Keratinocyte (primary cell): Measurements from ENCODE around the gene PCDHGB1. TPM values are rescaled to one million over a fixed set of nuclear protein-coding genes. Genes with fewer than 3 reads are reported as not detected.

Experiments
- DNase-seq: peaks from one replicate; pipeline ENCODE4 v3.0.0-alpha.2; 2011; ENCODE audit warnings: low read depth, missing footprints, low spot score
- FAIRE-seq: peaks from 2 replicates; lab custom pipeline; 2011; peaks lifted over from hg19 to GRCh38; lab: Jason Lieb, UNC
- H2AFZ ChIP-seq: 2 replicates; pipeline ENCODE4 v1.6.0; 2012; ENCODE audit warnings: low read length, control low read depth, inconsistent platforms; ENCODE audit not compliant: control insufficient read depth
- H3K27ac ChIP-seq: 2 replicates; pipeline ENCODE4 v1.5.1; 2011; ENCODE audit warnings: low read length; ENCODE audit not compliant: control insufficient read depth, insufficient read depth
- H3K27me3 ChIP-seq: 3 replicates; pipeline ENCODE4 v1.6.0; 2011; ENCODE audit warnings: low read length; ENCODE audit not compliant: control insufficient read depth, insufficient read depth; ENCODE audit errors: extremely low read depth
- H3K36me3 ChIP-seq, 2 experiments: 2 replicates in 1 of 2; 3 replicates in 1 of 2; pipeline ENCODE4 v1.5.1; 2011; ENCODE audit warnings: low read length in 2 of 2, mild to moderate bottlenecking in 1 of 2; ENCODE audit not compliant: control insufficient read depth in 2 of 2, insufficient read depth in 2 of 2; ENCODE audit errors: extremely low read depth in 1 of 2
- H3K4me1 ChIP-seq: 3 replicates; pipeline ENCODE4 v1.5.1; 2011; ENCODE audit warnings: low read length; ENCODE audit not compliant: control insufficient read depth, insufficient read depth; ENCODE audit errors: extremely low read depth
- H3K4me2 ChIP-seq: 3 replicates; pipeline ENCODE4 v1.6.0; 2011; ENCODE audit warnings: low read depth, low read length; ENCODE audit not compliant: control insufficient read depth, insufficient read depth; ENCODE audit errors: extremely low read depth
- H3K4me3 ChIP-seq, 3 experiments: fragments of 200-600 bp in 1 of 3; sonication (generic) in 1 of 3; 2 replicates in 2 of 3; 3 replicates in 1 of 3; pipeline ENCODE4 v1.5.1; 2011 to 2016; ENCODE audit warnings: low read length in 3 of 3, mild to moderate bottlenecking in 3 of 3, control low read depth in 2 of 3, inconsistent platforms in 1 of 3, low read depth in 1 of 3, mixed read lengths in 1 of 3, mixed run types in 1 of 3, moderate library complexity in 1 of 3; ENCODE audit not compliant: control insufficient read depth in 2 of 3, insufficient read depth in 2 of 3; ENCODE audit errors: extremely low read depth in 1 of 3
- H3K79me2 ChIP-seq: 2 replicates; pipeline ENCODE4 v1.6.0; 2012; ENCODE audit warnings: low read length; ENCODE audit not compliant: control insufficient read depth, insufficient read depth
- H3K9ac ChIP-seq: 3 replicates; pipeline ENCODE4 v1.6.0; 2011; ENCODE audit warnings: low read length; ENCODE audit not compliant: control insufficient read depth, insufficient read depth; ENCODE audit errors: extremely low read depth
- H3K9me1 ChIP-seq: 3 replicates; pipeline ENCODE4 v1.6.0; 2011; ENCODE audit warnings: low read length; ENCODE audit not compliant: control insufficient read depth, insufficient read depth; ENCODE audit errors: extremely low read depth
- H3K9me3 ChIP-seq: 2 replicates; pipeline ENCODE4 v1.5.1; 2012; ENCODE audit warnings: low read depth, low read length; ENCODE audit not compliant: control insufficient read depth
- H4K20me1 ChIP-seq: 3 replicates; pipeline ENCODE4 v1.6.0; 2011; ENCODE audit warnings: low read length; ENCODE audit not compliant: control insufficient read depth, insufficient read depth; ENCODE audit errors: extremely low read depth
- EZH2 ChIP-seq: IDR thresholded peaks from one replicate; pipeline ENCODE4 v1.6.1; 2012; ENCODE audit warnings: inconsistent platforms, mild to moderate bottlenecking, low read length, moderate library complexity
- dilution Hi-C: fragments of 300-500 bp; cut with MboI; formaldehyde crosslinking; loops from one replicate; pipeline ENCODE4 v1.7.0; 2020; ENCODE audit warnings: low sequenced_read_pairs; ENCODE audit not compliant: extremely low pct_ligation_motif_present
- polyA minus RNA-seq, 3 experiments: library from RNA; depleted of rRNA, polyadenylated mRNA; stranded (reverse); fragments of >200 nt; gene quantifications; 1 replicate in 1 of 3; 2 replicates in 1 of 3; 3 replicates in 1 of 3; pipeline ENCODE4 v1.2.3, GENCODE V29; 2011
- polyA plus RNA-seq, 5 experiments: library from polyadenylated mRNA; depleted of rRNA in 3 of 5; stranded (reverse) in 3 of 5; stranded (forward) in 1 of 5; unstranded in 1 of 5; fragments of >200 nt; gene quantifications; 1 replicate in 1 of 5; 2 replicates in 3 of 5; 3 replicates in 1 of 5; pipeline versions ENCODE4 v1.2.1 to v1.2.3, GENCODE V29; 2011 to 2012; ENCODE audit warnings: missing spikeins in 2 of 5, low read depth in 1 of 5, low replicate concordance in 1 of 5
- TF ChIP-seq, protein P1 (sequence below), 3 experiments: IDR thresholded peaks in 1 of 3; conservative IDR thresholded peaks in 1 of 3; optimal IDR thresholded peaks in 1 of 3; 2 replicates in 2 of 3; 3 replicates in 1 of 3; pipeline versions ENCODE3 to v1.5.1; 2011; ENCODE audit warnings: low read length in 3 of 3, mild to moderate bottlenecking in 3 of 3, moderate library complexity in 2 of 3, control low read depth in 1 of 3, inconsistent platforms in 1 of 3; ENCODE audit not compliant: insufficient read depth in 2 of 3; ENCODE audit errors: extremely low read depth in 1 of 3

The PCDHGB1 gene
- polyA plus RNA-seq, result 0.08 to 0.15 TPM (median 0.09 TPM) in 3 replicates
- polyA plus RNA-seq (2011; ENCODE audit: low read depth), result not detected
- 0.02 and 0.03 TPM in 2 replicates for polyA plus RNA-seq (2011; cell fraction: cytosol; rRNA removed)
- 0.23 and 0.29 TPM in 2 replicates for polyA plus RNA-seq (2011; cell fraction: nucleus; rRNA removed)
- 0.06 and 0.09 TPM in 2 replicates for polyA plus RNA-seq (2012; ENCODE audit: low replicate concordance)
- polyA minus RNA-seq, result 0.07 to 0.13 TPM (median 0.10 TPM) in 3 replicates
- polyA minus RNA-seq (2011; cell fraction: cytosol; rRNA and poly(A)+ RNA removed), result not detected
- polyA minus RNA-seq (2011; cell fraction: nucleus; rRNA and poly(A)+ RNA removed), result 0.84 and 1.1 TPM in 2 replicates

DNA sequence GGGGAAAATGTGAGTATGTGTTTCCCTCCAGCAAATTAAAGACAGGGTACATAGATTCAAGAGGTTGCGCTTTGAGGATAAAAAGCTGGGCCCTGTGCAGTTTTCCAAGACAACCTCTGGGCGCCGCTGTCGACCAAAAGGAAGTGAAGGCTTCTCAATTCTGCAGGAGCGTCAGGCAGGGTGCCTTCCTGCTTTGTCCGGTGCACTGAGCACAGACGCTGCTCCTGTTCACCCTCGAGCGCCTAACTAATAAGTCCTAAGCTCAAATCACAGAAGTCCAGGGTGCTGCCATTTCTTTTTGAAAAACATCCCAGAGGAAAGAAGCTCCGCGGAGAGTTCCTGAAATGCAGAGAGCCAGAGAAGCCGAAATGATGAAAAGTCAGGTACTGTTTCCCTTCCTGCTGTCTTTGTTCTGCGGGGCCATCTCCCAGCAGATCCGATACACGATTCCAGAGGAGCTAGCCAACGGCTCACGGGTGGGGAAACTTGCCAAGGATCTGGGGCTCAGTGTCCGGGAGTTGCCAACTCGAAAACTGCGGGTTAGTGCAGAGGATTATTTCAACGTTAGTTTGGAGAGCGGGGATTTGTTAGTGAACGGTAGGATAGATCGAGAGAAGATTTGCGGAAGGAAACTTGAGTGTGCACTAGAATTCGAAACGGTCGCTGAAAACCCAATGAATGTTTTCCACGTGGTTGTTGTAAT is at the start of gene PCDHGB1:
TSS of gene PCDHGB1 (plus strand) at position 183 of the 703 bp plus-strand sequence. CDS start at position 345, 162 bp downstream.
- Histone ChIP-seq H3K79me2 (no peaks in the 10 kb centered on the region), H2AFZ (no peak within 1 kb of the TSS), H3K4me3 (peak within 1 kb of the TSS in 1 of 3 experiments; percentile 14), H3K27me3 (no peaks in the 10 kb centered on the region), H3K9me1 (no peaks in the 10 kb centered on the region), H3K4me1 (no peaks in the 10 kb centered on the region), H3K9me3 (peaks cover 6% of the 10 kb centered on the region), H3K36me3 (no peaks in the 10 kb centered on the region), H3K4me2 (no peak within 1 kb of the TSS), H3K9ac (no peak within 1 kb of the TSS), H3K27ac (no peak within 1 kb of the TSS), H4K20me1 (no peaks in the 10 kb centered on the region)
- dilution Hi-C loops, result no loop called here
- TF ChIP-seq EZH2, result no peak
- TF ChIP-seq, protein P1, sequence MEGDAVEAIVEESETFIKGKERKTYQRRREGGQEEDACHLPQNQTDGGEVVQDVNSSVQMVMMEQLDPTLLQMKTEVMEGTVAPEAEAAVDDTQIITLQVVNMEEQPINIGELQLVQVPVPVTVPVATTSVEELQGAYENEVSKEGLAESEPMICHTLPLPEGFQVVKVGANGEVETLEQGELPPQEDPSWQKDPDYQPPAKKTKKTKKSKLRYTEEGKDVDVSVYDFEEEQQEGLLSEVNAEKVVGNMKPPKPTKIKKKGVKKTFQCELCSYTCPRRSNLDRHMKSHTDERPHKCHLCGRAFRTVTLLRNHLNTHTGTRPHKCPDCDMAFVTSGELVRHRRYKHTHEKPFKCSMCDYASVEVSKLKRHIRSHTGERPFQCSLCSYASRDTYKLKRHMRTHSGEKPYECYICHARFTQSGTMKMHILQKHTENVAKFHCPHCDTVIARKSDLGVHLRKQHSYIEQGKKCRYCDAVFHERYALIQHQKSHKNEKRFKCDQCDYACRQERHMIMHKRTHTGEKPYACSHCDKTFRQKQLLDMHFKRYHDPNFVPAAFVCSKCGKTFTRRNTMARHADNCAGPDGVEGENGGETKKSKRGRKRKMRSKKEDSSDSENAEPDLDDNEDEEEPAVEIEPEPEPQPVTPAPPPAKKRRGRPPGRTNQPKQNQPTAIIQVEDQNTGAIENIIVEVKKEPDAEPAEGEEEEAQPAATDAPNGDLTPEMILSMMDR (optimal IDR thresholded peaks at IDR 0.05 in 1 of 3, IDR thresholded peaks at IDR 0.05 in 1 of 3, conservative IDR thresholded peaks at IDR 0.05 in 1 of 3; ENCODE audit: extremely low read depth in 1 of 3, insufficient read depth in 2 of 3, low read length in 3 of 3), result peak; percentile 35 to 53 (median 48)
- FAIRE-seq, result no peak
- no peak for DNase-seq

DNA sequence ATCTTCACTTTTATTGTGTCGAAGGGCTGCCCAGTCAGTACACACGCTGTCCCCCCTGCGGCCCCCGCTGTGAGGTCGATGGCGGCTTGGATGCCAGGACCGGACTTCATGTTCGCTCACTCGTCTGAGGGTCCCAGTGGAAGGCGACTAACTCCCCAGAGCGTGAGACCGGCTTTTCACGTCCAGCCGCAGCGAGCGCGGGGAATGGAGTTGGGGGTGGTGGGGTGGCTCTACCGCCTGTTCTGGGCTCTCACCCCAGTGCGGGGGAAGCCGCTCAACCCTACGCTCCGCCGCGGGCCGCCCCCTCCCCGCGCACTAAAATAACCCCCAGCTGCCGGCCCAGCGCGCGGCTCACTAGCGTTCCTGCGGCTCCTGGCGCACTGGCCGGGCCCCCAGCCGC is 46.1 kb upstream of the PCDHGB1 start, which contains the start of gene SLC25A2:
TSS of gene SLC25A2 (minus strand) at position 294 of the 400 bp plus-strand sequence. CDS start at position 110, 184 bp downstream.
- H3K4me2 ChIP-seq, result no peak within 1 kb of the TSS
- H3K9ac ChIP-seq, result no peak within 1 kb of the TSS
- FAIRE-seq (no peak), DNase-seq (no peak)
- H3K9me1 ChIP-seq, result no peaks in the 10 kb centered on the region
- dilution Hi-C loops, result no loop called here
- TF ChIP-seq, protein P1 (optimal IDR thresholded peaks at IDR 0.05 in 1 of 3, IDR thresholded peaks at IDR 0.05 in 1 of 3, conservative IDR thresholded peaks at IDR 0.05 in 1 of 3; ENCODE audit: extremely low read depth in 1 of 3, insufficient read depth in 2 of 3, low read length in 3 of 3), result no peak
- no peak for TF ChIP-seq EZH2
- H3K27me3 ChIP-seq, result no peaks in the 10 kb centered on the region
- H3K27ac ChIP-seq, result no peak within 1 kb of the TSS
- no peaks in the 10 kb centered on the region for H3K36me3 ChIP-seq
- no peak within 1 kb of the TSS for H3K4me3 ChIP-seq
- no peak within 1 kb of the TSS for H2AFZ ChIP-seq
- no peaks in the 10 kb centered on the region for H3K4me1 ChIP-seq
- H3K9me3 ChIP-seq, result peaks cover 12% of the 10 kb centered on the region
- no peaks in the 10 kb centered on the region for H4K20me1 ChIP-seq
- H3K79me2 ChIP-seq, result no peaks in the 10 kb centered on the region
